ENCODE data around the gene ARHGEF6.

Gene ARHGEF6

DNA sequence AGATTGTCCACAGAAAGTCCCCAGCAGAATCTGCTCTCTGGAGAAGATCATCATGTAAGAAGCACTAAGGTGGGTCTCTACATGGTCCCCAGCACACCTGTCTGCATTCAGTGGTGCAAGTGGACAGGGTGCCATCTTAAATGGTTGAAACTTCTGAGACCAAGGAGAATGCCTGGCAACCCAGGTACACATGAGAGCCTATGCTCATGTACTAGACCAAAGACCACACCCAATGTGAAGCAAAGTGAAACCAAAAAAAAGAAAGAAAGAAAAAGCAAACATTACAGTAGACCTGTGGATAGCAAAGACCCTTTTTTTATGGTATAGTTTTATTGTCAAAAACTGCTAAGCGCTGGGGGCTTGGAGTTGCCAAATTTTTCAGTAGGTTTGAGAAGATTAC, 117.8 kb downstream of the ARHGEF6 start:
- TF ChIP-seq, protein P1, sequence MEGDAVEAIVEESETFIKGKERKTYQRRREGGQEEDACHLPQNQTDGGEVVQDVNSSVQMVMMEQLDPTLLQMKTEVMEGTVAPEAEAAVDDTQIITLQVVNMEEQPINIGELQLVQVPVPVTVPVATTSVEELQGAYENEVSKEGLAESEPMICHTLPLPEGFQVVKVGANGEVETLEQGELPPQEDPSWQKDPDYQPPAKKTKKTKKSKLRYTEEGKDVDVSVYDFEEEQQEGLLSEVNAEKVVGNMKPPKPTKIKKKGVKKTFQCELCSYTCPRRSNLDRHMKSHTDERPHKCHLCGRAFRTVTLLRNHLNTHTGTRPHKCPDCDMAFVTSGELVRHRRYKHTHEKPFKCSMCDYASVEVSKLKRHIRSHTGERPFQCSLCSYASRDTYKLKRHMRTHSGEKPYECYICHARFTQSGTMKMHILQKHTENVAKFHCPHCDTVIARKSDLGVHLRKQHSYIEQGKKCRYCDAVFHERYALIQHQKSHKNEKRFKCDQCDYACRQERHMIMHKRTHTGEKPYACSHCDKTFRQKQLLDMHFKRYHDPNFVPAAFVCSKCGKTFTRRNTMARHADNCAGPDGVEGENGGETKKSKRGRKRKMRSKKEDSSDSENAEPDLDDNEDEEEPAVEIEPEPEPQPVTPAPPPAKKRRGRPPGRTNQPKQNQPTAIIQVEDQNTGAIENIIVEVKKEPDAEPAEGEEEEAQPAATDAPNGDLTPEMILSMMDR (IDR thresholded peaks at IDR 0.05; ENCODE audit: insufficient read depth, low read depth, low read length, missing control alignments), result no peak
- DNase-seq (ENCODE audit: low read depth), result no peak
- no peak overlapping the region for H3K4me3 ChIP-seq (ENCODE audit: low read depth, low read length)

DNA sequence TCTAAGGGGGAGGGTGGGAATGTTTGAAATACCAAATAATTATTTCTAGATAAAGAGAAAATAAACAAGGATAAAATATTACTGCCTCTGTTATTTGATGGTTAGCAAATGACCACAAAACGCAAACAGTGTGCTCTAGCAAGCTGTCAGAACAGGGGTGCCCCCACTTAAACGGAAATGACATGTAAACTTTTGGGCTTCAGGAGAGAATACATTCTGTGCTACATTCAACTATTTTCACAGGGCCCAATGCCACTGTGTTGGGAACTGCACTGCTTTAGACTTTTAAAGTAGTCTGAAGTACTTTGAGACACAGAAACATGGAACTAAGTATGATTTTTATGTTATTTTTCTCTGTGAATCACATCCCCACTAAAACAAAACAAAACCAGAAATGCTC, 118.6 kb downstream of the ARHGEF6 start:
- H3K4me3 ChIP-seq (ENCODE audit: low read depth, low read length), result no peak overlapping the region
- DNase-seq (ENCODE audit: low read depth), result no peak
- TF ChIP-seq, protein P1 (IDR thresholded peaks at IDR 0.05; ENCODE audit: insufficient read depth, low read depth, low read length, missing control alignments), result no peak

DNA sequence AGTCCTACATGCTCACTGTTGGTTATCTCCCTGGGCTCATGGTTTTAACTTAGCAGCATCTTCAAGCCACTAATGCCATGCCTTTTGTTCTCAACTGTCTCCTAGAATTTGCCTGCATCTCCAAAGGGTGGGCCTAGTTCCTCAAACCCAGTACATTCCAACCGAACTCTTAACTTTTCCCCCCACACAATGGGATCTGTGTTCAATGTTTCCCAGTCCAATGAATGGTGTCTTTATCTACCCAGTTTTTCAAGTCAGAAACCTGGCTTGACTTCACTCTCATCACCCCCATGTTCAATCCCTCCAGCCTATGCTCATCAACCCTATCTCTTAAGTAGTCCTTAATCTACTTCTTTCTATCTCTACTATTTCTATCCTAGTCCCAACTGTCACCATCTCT, 119.8 kb downstream of the ARHGEF6 start:
- no peak overlapping the region for H3K4me3 ChIP-seq (ENCODE audit: low read depth, low read length)
- no peak for DNase-seq (ENCODE audit: low read depth)
- TF ChIP-seq, protein P1 (IDR thresholded peaks at IDR 0.05; ENCODE audit: insufficient read depth, low read depth, low read length, missing control alignments), result no peak

DNA sequence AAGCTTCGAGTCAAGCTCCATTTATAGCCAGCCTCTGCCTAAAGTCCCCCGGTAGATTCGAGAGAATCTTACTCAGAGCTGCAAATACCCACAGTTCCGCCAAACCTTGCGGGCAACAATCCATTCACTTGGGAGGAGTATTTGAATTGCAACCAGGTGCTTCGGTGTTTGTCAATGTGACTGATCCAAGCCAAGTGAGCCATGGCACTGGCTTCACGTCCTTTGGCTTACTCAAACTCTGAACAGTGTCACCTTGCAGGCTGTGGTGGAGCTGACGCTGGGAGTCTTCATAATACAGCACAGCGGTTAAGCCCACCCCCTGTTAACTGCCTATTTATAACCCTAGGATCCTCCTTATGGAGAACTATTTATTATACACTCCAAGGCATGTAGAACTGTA, 121.6 kb downstream of the ARHGEF6 start:
- no peak for DNase-seq (ENCODE audit: low read depth)

DNA sequence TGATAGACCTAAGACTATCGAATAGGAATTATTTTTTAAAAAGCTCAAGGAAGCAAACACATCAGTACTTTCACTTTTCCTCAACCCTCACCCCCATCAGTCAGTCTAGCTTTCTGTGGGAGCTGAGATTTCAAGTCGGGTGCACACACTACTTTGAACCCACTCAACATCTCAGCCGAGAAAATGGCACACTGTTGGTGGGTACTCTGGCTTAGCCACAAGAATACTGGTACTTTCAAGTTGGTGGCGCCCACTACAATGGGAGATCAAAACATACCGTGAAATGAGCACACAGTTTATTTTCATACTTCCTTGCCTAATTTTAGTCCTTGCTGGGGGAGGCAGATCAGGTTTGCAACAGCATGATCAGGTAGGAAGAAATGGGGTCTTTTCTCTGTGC, 122.6 kb downstream of the ARHGEF6 start:
- H3K4me3 ChIP-seq (ENCODE audit: low read depth, low read length), result peak overlapping the region; percentile 13; the same call in 1 of the 2 replicates
- DNase-seq (ENCODE audit: low read depth), result peak; percentile 44
- TF ChIP-seq, protein P1 (IDR thresholded peaks at IDR 0.05; ENCODE audit: insufficient read depth, low read depth, low read length, missing control alignments), result no peak

More for the DNA sequence above, 121.6 kb downstream of the ARHGEF6 start:
- H3K4me3 ChIP-seq (ENCODE audit: low read depth, low read length), result no peak overlapping the region
- TF ChIP-seq, protein P1 (IDR thresholded peaks at IDR 0.05; ENCODE audit: insufficient read depth, low read depth, low read length, missing control alignments), result no peak

DNA sequence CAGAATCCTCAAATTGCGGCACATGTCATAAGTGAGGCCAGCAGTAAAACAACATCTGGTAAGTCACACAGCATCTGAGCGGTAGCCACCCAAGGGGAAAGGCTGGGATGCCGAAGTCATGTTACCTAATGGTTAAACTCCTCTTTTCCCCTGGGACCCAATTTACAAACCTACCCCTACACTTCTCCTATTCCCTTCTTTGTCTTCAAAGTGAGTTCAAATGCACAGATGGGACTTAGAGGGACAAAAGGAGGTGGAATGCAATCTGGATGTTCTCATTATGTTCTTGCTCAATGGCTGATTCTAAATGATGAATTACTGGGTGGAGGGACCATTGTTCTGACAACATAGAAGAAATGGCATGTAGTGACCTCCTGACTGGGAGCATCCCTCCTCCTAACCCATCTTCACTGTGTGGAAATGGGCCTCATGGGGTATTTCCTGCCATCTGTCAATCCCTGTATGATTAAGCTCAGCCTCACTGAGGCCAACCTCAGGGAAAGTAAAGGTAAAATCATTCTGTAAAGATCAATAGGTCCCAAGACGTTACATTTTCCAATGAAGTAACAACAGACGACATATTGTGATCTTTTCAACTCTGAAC, 124.3 kb downstream of the ARHGEF6 start:
- H3K4me3 ChIP-seq (ENCODE audit: low read depth, low read length), result no peak overlapping the region
- no peak for DNase-seq (ENCODE audit: low read depth)
- TF ChIP-seq, protein P1 (IDR thresholded peaks at IDR 0.05; ENCODE audit: insufficient read depth, low read depth, low read length, missing control alignments), result no peak
